Measurements from ENCODE around the gene TEN1. TPM values are rescaled to one million over a fixed set of nuclear protein-coding genes. Genes with fewer than 3 reads are reported as not detected.
A peak's percentile ranks its signal among the peaks of the same experiment; 100 is the strongest.

The TEN1 gene
- total and polyA plus RNA-seq, 2 of the 13 experiments (the other 11 are each of a cell fraction or from before 2014, with no cell fraction given): 18.0 to 21.3 TPM

GRCh38 chr17:75978938-75979704 lies at the start of gene TEN1, which contains the start of gene ACOX1 (continued):
- TF ChIP-seq E2F1 (CRISPR knock-in tag; IDR thresholded peaks at IDR 0.05) (peak; percentile 70; the same call in 1 of the 2 replicates), PPARG (CRISPR knock-in tag; conservative IDR thresholded peaks at IDR 0.05) (peak; percentile 84), FOXA1 (IDR thresholded peaks at IDR 0.05) (no peak), FOXA1 (CRISPR knock-in tag; IDR thresholded peaks at IDR 0.05) (no peak; the same call in 1 of the 2 replicates), ZNF766 (CRISPR knock-in tag; IDR thresholded peaks at IDR 0.05; ENCODE audit: borderline replicate concordance) (no peak), ZNF34 (CRISPR knock-in tag; IDR thresholded peaks at IDR 0.05; ENCODE audit: borderline replicate concordance) (peak; percentile 89), TRIM24 (CRISPR knock-in tag; IDR thresholded peaks at IDR 0.05) (no peak), TBX3 (IDR thresholded peaks at IDR 0.05; ENCODE audit: borderline replicate concordance) (peak; percentile 78; the same call in 1 of the 2 replicates), ZKSCAN1 (IDR thresholded peaks at IDR 0.05; ENCODE audit: low read length) (no peak; the same call in 1 of the 2 replicates), TAF15 (IDR thresholded peaks at IDR 0.05; ENCODE audit: low read depth, low read length, poor library complexity, severe bottlenecking) (peak; percentile 66), SPEN (CRISPR knock-in tag; IDR thresholded peaks at IDR 0.05; ENCODE audit: low read depth) (peak; percentile 89), E2F2 (CRISPR knock-in tag; IDR thresholded peaks at IDR 0.05; ENCODE audit: borderline replicate concordance) (peak; percentile 88; the same call in 1 of the 2 replicates), ZNF234 (CRISPR knock-in tag; conservative IDR thresholded peaks at IDR 0.05) (no peak; the same call in 1 of the 2 replicates), ZNF672 (CRISPR knock-in tag; IDR thresholded peaks at IDR 0.05) (peak; percentile 94; the same call in 1 of the 2 replicates), ZNF431 (CRISPR knock-in tag; IDR thresholded peaks at IDR 0.05; ENCODE audit: borderline replicate concordance, low read depth) (no peak), MED1 (CRISPR knock-in tag; IDR thresholded peaks at IDR 0.05) (peak; percentile 74), PHB2 (IDR thresholded peaks at IDR 0.05; ENCODE audit: partially characterized antibody) (no peak), MIER3 (CRISPR knock-in tag; IDR thresholded peaks at IDR 0.05; ENCODE audit: borderline replicate concordance) (peak; percentile 64), ZNF616 (CRISPR knock-in tag; IDR thresholded peaks at IDR 0.05; ENCODE audit: low read depth) (no peak; the same call in 1 of the 2 replicates), ZNF770 (CRISPR knock-in tag; IDR thresholded peaks at IDR 0.05) (peak; percentile 74), RFXAP (CRISPR knock-in tag; IDR thresholded peaks at IDR 0.05; ENCODE audit: borderline replicate concordance) (peak; percentile 70), ZFP36L2 (CRISPR knock-in tag; IDR thresholded peaks at IDR 0.05) (0 out of 2 replicates have a peak, but pooled peaks have one; percentile 44), ZNF746 (CRISPR knock-in tag; IDR thresholded peaks at IDR 0.05) (peak; percentile 92), ZNF280B (CRISPR knock-in tag; IDR thresholded peaks at IDR 0.05; ENCODE audit: borderline replicate concordance) (0 out of 2 replicates have a peak, but pooled peaks have one; percentile 20), ZNF331 (CRISPR knock-in tag; IDR thresholded peaks at IDR 0.05) (peak; percentile 64; the same call in 1 of the 2 replicates)

Data from HepG2 (cell line).